GM21576 (cell line): ENCODE data around the gene ZDHHC19.
"Not testable (repeated sequence)": the region's sequence is repeated elsewhere in the genome, so short reads cannot be mapped to it uniquely, and the experiment has no call there.

Experiments
- ATAC-seq: cut with Tn5 transposase; IDR thresholded peaks from one replicate; pipeline ENCODE4 v1.9.1; 2021; ENCODE audit warnings: mild to moderate bottlenecking, moderate library complexity; ENCODE audit not compliant: unreplicated experiment

Gene ZDHHC19

GRCh38 chr3:196179380-196180308 lies 31.6 kb downstream of the ZDHHC19 start:
- ATAC-seq, result peak; percentile 70

- no peak for ATAC-seq
Observed at GRCh38 chr3:196178993-196179379, 32.2 kb downstream of the ZDHHC19 start.

- no peak for ATAC-seq
Observed at GRCh38 chr3:196177967-196178366, 33.2 kb downstream of the ZDHHC19 start.

- no peak for ATAC-seq
Observed at GRCh38 chr3:196177567-196177966, 33.6 kb downstream of the ZDHHC19 start.

- no peak for ATAC-seq
Observed at GRCh38 chr3:196175722-196176121, 35.5 kb downstream of the ZDHHC19 start.

GRCh38 chr3:196175116-196175625 lies 36.0 kb downstream of the ZDHHC19 start:
- ATAC-seq, result no peak

GRCh38 chr3:196174652-196175051 lies 36.5 kb downstream of the ZDHHC19 start:
- ATAC-seq, result no peak

GRCh38 chr3:196170296-196170695 lies 40.9 kb downstream of the ZDHHC19 start:
- ATAC-seq, result not testable (repeated sequence)

- ATAC-seq, result no peak
Observed at GRCh38 chr3:196169836-196170240, 41.4 kb downstream of the ZDHHC19 start.

- no peak for ATAC-seq
Observed at GRCh38 chr3:196168808-196169391, 42.3 kb downstream of the ZDHHC19 start.

GRCh38 chr3:196166741-196167140 lies 44.5 kb downstream of the ZDHHC19 start:
- ATAC-seq, result no peak

- no peak for ATAC-seq
Observed at GRCh38 chr3:196165850-196166249, 45.4 kb downstream of the ZDHHC19 start.

- not testable (repeated sequence) for ATAC-seq
Observed at GRCh38 chr3:196165006-196165575, 46.1 kb downstream of the ZDHHC19 start.

GRCh38 chr3:196164576-196164975 lies 46.6 kb downstream of the ZDHHC19 start:
- no peak for ATAC-seq

- ATAC-seq, result no peak
Observed at GRCh38 chr3:196163666-196164493, 47.3 kb downstream of the ZDHHC19 start.

- ATAC-seq, result no peak
Observed at GRCh38 chr3:196163212-196163611, 48.0 kb downstream of the ZDHHC19 start.

- ATAC-seq, result no peak
Observed at GRCh38 chr3:196162679-196163078, 48.5 kb downstream of the ZDHHC19 start.

GRCh38 chr3:196159952-196160804 lies 51.0 kb downstream of the ZDHHC19 start:
- peak; percentile 89 for ATAC-seq

- ATAC-seq, result no peak
Observed at GRCh38 chr3:196159526-196159925, 51.7 kb downstream of the ZDHHC19 start.

- ATAC-seq, result no peak
Observed at GRCh38 chr3:196156160-196156559, 55.0 kb downstream of the ZDHHC19 start.
